T-helper 22 cell (primary cell): Measurements from ENCODE around the gene INTS12.
"Not testable (repeated sequence)": the region's sequence is repeated elsewhere in the genome, so short reads cannot be mapped to it uniquely, and the experiment has no call there.

Experiments used
- DNase-seq: peaks from one replicate; pipeline ENCODE4 v3.0.0-alpha.2; 2020; ENCODE audit warnings: low read depth

Gene INTS12

GRCh38 chr4:105708181-105709080, at the start of gene INTS12, which contains the start of gene GSTCD:
TSS of gene INTS12 (minus strand) at chr4:105708689. CDS start at chr4:105700005, 8,684 bp downstream.
TSS of gene GSTCD (plus strand) at chr4:105708784. CDS start at chr4:105717614, 8,830 bp downstream.
- DNase-seq, result peak; percentile 74

DNA sequence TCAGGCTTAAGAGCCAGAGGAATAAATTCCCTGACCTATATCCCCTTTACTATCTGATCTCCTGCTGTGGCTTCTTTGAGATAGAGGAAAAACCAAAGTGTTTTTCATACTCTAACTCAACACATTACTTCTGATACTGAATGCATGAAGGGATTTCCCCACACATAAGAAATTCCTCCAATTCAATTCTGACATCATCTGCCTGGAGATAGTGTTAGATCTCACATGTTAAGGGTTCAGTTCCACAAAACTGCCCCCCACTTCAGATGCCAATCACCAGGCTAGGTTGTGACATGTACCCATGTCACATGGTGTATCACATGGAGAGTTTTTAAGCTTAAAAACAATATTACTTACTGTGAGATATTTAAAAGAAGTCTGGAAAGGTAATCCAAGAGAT, 46.9 kb upstream of the INTS12 start:
- no peak for DNase-seq

DNA sequence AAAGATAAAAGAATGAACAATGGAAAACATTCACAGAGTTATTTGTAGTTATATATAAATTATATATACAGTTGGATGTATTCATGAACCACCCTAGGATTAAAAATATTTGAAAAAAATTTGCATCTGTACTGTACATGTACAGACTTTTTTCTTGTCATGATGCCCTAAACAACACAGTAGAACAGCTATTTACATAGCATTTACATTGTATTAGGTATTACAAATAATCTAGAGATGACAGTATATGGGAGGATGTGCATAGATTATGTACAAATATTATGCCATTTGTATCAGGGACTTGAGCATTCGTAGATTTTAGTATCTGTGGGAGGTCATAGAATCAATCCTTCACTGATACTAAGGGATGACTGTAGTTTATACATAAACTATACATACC, 44.9 kb upstream of the INTS12 start:
- DNase-seq, result no peak

DNA sequence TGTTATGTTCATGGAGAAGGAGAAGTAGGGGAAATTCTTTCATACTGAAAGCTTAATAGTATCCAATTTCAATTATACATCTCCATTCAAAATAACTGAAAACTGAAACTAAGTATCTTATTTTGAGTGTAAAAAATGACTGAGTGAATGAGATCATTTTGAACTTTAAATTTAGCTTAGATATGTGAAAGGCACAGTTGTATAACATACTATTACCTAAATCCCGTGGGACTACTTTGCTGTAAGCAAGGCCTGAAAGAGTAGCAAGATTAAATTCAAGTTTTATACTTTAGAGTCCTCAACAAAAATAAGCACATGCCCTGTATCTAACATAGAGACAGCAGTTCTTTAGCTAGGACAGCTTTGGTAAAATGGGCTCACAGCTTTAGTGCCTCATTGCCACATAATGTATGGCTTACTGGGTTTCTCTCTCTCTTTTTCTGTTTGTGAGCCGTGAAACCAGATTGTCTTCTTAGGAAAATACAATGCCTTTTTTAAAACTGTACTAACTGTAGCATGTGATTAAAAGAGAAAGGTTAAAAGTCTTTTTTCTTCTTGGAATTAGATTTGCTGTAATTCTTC, 43.3 kb upstream of the INTS12 start:
- DNase-seq, result no peak

GRCh38 chr4:105748222-105748621, 39.7 kb upstream of the INTS12 start:
- DNase-seq, result no peak

DNA sequence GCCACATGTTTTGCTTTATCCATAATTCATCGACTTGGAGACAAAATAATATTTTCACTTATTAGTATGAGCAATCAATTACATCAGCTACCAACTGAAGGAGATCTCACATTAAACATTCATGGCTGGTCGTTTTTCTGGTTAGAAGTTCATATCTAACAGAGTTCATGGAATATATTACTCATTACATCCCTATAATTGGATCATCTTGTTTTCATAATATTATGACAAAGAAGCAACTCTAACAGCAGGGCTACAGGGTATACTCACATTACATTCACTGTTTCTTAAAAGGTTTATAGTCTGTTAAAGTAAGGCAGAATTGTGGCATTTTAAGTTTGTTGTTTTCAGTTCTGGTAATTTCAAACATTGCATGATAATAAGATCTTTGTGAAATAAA, 33.1 kb upstream of the INTS12 start:
- DNase-seq, result no peak

DNA sequence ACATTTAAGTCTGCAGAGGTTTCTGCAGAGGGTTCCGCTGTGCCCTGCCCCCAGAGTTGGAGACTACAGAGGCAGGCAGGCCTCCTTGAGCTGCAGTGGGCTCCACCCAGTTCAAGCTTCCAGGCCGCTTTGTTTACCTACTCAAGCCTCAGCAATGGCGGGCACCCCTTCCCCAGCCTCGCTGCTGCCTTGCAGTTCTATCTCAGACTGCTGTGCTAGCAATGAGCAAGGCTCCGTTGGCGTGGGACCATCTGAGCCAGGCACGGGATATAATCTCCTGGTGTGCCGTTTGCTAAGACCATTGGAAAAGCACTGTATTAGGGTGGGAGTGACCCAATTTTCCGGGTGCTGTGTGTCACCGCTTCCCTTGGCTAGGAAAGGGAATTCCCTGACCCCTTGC, 26.7 kb upstream of the INTS12 start:
- not testable (repeated sequence) for DNase-seq

GRCh38 chr4:105729895-105730294, 21.4 kb upstream of the INTS12 start:
- not testable (repeated sequence) for DNase-seq

DNA sequence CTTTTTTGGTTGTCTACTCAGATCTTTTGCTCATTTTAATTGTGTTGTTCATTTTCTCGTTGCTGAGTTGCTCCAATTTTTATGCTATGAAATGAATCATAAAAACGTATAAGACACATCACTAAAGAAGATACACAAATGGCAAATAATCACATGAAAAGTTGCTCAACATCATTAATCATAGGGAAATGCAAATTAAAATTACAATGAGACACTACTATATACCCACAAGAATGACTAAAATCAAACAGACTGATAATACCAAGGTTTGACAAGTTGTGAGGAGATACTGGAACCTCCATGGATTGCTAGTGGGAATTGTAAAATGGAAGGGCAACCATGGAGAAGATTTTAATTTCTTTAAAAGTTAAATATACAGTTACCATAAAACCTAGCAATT, 17.1 kb upstream of the INTS12 start:
- no peak for DNase-seq

DNA sequence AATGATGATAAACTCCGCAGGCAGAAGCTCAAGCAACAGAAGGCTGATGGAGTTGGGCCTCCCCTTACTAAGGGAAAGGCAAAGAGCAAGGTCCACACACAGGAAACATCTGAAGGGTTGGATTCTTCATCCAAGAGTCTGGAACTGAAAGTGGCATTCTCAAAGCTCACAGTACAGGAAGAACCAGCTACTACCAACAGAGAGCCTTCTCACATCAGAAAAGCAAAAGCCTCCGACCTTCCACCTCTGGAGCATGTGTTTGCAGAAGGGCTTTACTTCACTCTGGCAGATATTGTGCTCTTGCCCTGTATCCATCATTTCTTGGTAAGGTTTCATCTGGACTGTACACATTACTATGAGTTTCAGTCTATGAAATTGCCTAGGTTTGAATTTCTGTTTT, 10.7 kb upstream of the INTS12 start:
- DNase-seq, result no peak

DNA sequence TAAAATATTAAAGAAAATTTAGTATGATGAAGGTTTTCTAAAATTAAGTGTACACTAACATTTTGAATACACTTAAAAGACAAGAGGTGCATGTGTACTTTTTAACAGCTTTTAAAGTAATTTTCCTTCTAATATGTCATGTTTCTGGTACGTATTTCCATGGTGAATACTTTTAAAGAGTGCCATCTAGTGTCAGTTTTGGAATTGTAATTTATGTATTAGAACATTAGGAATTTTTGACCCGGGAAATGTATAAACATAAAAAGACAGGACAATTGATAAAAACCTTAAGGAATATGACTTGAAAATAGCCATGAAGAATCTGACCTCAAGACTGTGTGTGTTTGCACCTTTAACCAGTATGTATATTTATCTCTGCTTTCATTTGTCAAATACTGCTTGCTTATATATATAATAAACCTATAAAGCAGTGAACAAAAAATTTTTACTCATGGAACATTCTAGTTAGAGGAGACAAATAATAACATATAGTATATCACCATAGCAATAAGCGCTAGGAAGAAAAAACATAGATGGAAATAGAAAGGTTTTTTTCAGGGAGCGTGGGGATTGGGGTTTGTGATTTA, 7.3 kb upstream of the INTS12 start:
- DNase-seq, result no peak

- no peak for DNase-seq
Measured at GRCh38 chr4:105714932-105715331, 6.4 kb upstream of the INTS12 start.

- no peak for DNase-seq
Measured at GRCh38 chr4:105714071-105714521, 5.6 kb upstream of the INTS12 start.

DNA sequence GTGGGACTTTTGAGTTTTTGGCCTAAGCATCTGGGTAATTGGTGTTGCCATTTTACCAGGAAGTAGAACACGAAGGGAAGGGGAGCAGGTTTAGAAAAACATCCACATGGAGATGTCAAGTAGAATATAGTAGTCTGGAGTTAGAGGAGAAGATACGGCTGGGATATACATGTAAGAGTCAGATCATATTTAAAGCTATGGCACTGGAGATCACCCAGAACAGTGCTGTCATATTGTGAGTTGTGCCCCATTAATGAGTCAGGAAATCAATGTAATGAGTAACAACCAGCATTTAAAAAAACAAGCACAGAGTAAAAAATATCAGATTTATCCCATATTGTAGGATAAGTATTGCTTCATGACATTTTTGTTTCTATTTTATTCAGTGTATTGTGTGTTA, 4.3 kb upstream of the INTS12 start:
- DNase-seq, result no peak

GRCh38 chr4:105710678-105711077, 2.2 kb upstream of the INTS12 start:
- no peak for DNase-seq

GRCh38 chr4:105710012-105710600, 1.6 kb upstream of the INTS12 start:
- DNase-seq, result no peak

GRCh38 chr4:105709081-105709450, 577 bp upstream of the INTS12 start:
- DNase-seq, result no peak

- no peak for DNase-seq
Measured at GRCh38 chr4:105707782-105708180, 708 bp downstream of the INTS12 start.

DNA sequence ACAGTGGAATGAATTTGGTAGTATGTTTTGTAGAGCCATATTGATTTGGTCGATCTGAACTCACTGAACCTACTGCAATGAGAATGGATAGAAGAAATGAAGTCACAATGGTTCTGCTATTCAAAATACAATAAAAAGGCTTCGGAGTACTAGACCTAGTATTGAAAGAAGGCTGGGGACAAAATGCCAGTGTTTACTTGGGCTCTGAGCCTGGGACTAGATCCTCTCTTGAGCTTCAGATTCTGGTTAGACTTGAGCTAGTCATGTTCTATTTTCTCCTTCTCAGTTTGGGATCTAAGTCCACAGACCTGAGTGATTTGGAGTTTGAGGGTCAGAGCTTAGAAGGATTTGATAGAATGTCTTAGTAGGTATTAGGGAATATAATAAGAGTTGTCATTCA, 9.9 kb downstream of the INTS12 start:
- no peak for DNase-seq

- not testable (repeated sequence) for DNase-seq
Measured at GRCh38 chr4:105695832-105696231, 12.7 kb downstream of the INTS12 start.

GRCh38 chr4:105694812-105695211, 13.7 kb downstream of the INTS12 start:
- DNase-seq, result not testable (repeated sequence)

DNA sequence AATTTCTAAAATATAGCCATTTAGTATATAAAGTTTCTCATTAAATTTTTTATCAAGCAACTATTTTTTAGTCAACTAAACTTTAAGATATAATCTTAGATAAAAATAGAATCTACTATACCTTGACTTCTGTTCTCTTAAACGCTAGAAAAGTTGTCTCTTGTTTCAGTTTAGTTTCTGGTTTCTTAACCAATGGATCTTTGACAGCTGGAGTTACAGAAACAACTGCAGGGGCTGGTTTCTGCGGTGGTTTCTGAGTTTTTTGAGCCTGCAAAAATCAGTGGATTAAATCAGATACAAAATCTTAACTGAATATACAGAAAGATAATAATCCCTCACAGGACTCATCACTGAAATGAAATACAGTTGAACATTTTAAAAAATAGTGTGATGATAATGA, 21.9 kb downstream of the INTS12 start:
- no peak for DNase-seq

DNA sequence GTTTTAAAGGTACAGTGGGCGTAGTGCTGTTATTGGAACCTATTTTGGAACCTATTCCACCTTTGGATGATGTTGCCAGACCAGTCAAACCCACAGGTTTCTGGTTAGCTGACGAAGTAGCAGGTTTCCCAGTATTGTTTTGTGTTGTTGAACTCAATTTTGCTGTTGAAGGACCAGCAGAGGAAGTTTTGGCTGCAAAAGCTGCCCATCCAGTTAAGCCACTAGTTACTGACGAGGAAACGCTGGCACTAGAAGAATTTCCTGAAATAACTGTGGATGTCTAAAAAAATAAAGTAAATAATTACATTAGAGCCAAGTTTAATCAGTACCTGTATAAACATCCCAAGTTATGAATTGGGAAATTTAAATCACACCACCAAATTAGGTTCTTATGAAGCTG, 25.5 kb downstream of the INTS12 start:
- DNase-seq, result no peak
